ENCODE measurements around the gene CANT1. TPM values are rescaled to one million over a fixed set of nuclear protein-coding genes. Genes with fewer than 3 reads are reported as not detected.

CANT1 gene
- total and polyA plus RNA-seq, 3 donors from 2014 or later = 60.6 to 80.5 (median 64.1) TPM

DNA sequence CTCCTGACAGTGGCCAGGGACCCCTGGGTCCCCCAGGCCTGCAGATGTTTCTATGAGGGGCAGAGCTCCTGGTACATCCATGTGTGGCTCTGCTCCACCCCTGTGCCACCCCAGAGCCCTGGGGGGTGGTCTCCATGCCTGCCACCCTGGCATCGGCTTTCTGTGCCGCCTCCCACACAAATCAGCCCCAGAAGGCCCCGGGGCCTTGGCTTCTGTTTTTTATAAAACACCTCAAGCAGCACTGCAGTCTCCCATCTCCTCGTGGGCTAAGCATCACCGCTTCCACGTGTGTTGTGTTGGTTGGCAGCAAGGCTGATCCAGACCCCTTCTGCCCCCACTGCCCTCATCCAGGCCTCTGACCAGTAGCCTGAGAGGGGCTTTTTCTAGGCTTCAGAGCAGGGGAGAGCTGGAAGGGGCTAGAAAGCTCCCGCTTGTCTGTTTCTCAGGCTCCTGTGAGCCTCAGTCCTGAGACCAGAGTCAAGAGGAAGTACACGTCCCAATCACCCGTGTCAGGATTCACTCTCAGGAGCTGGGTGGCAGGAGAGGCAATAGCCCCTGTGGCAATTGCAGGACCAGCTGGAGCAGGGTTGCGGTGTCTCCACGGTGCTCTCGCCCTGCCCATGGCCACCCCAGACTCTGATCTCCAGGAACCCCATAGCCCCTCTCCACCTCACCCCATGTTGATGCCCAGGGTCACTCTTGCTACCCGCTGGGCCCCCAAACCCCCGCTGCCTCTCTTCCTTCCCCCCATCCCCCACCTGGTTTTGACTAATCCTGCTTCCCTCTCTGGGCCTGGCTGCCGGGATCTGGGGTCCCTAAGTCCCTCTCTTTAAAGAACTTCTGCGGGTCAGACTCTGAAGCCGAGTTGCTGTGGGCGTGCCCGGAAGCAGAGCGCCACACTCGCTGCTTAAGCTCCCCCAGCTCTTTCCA is 39.5 kb upstream of the CANT1 start:
- TF ChIP-seq, protein P1, sequence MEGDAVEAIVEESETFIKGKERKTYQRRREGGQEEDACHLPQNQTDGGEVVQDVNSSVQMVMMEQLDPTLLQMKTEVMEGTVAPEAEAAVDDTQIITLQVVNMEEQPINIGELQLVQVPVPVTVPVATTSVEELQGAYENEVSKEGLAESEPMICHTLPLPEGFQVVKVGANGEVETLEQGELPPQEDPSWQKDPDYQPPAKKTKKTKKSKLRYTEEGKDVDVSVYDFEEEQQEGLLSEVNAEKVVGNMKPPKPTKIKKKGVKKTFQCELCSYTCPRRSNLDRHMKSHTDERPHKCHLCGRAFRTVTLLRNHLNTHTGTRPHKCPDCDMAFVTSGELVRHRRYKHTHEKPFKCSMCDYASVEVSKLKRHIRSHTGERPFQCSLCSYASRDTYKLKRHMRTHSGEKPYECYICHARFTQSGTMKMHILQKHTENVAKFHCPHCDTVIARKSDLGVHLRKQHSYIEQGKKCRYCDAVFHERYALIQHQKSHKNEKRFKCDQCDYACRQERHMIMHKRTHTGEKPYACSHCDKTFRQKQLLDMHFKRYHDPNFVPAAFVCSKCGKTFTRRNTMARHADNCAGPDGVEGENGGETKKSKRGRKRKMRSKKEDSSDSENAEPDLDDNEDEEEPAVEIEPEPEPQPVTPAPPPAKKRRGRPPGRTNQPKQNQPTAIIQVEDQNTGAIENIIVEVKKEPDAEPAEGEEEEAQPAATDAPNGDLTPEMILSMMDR (IDR thresholded peaks at IDR 0.05) = no peak
- no peak for TF ChIP-seq POLR2A (IDR thresholded peaks at IDR 0.05)
- Histone ChIP-seq H3K9me3 (no peaks in the 10 kb centered on the region), H3K36me3 (ENCODE audit: low read depth, missing control alignments) (no peaks in the 10 kb centered on the region), H3K27ac (no peak overlapping the region), H3K27me3 (no peaks in the 10 kb centered on the region), H3K4me1 (peaks cover 8% of the 10 kb centered on the region), H3K4me3 (no peak overlapping the region)
- DNase-seq = no peak
- intact Hi-C loops (cut with DNase I; ENCODE audit: low total_unique reads) = no loop called here
- 89 to 90% methylated on average over 19 to 21 of the region's 21 CpGs for WGBS, 2 donors

DNA sequence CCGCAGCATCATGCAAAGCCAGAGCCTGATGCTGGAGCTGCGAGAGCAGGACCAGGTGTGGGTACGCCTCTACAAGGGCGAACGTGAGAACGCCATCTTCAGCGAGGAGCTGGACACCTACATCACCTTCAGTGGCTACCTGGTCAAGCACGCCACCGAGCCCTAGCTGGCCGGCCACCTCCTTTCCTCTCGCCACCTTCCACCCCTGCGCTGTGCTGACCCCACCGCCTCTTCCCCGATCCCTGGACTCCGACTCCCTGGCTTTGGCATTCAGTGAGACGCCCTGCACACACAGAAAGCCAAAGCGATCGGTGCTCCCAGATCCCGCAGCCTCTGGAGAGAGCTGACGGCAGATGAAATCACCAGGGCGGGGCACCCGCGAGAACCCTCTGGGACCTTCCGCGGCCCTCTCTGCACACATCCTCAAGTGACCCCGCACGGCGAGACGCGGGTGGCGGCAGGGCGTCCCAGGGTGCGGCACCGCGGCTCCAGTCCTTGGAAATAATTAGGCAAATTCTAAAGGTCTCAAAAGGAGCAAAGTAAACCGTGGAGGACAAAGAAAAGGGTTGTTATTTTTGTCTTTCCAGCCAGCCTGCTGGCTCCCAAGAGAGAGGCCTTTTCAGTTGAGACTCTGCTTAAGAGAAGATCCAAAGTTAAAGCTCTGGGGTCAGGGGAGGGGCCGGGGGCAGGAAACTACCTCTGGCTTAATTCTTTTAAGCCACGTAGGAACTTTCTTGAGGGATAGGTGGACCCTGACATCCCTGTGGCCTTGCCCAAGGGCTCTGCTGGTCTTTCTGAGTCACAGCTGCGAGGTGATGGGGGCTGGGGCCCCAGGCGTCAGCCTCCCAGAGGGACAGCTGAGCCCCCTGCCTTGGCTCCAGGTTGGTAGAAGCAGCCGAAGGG is 38.6 kb upstream of the CANT1 start:
- no peak for DNase-seq
- Histone ChIP-seq H3K9me3 (no peaks in the 10 kb centered on the region), H3K27me3 (no peaks in the 10 kb centered on the region), H3K27ac (no peak overlapping the region), H3K4me1 (peaks cover 8% of the 10 kb centered on the region), H3K36me3 (ENCODE audit: low read depth, missing control alignments) (no peaks in the 10 kb centered on the region), H3K4me3 (no peak overlapping the region)
- intact Hi-C loops (cut with DNase I; ENCODE audit: low total_unique reads) = no loop called here
- WGBS, 2 donors = 71 to 79% methylated on average over 37 to 41 of the region's 41 CpGs
- TF ChIP-seq POLR2A (IDR thresholded peaks at IDR 0.05) = no peak
- TF ChIP-seq, protein P1 (IDR thresholded peaks at IDR 0.05) = no peak

DNA sequence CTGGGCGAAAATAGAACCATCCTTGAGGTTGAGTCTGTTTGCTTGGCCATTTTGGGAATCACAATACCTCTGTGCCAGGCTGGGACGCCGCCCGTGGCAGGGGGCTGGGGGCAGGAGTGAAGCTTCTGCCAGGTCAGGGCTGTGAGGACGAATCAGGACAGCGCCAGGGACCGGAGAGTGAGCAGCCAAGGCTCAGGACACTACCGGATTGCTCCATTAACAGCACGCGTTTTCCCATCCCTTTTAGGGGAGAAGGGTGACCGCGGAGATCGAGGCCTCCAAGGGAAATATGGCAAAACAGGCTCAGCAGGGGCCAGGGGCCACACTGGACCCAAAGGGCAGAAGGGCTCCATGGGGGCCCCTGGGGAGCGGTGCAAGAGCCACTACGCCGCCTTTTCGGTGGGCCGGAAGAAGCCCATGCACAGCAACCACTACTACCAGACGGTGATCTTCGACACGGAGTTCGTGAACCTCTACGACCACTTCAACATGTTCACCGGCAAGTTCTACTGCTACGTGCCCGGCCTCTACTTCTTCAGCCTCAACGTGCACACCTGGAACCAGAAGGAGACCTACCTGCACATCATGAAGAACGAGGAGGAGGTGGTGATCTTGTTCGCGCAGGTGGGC is 37.8 kb upstream of the CANT1 start:
- Histone ChIP-seq H3K4me1 (peaks cover 8% of the 10 kb centered on the region), H3K4me3 (no peak overlapping the region), H3K27ac (peak overlapping the region in 1 of 2 donors; percentile 31), H3K36me3 (ENCODE audit: low read depth, missing control alignments) (no peaks in the 10 kb centered on the region), H3K27me3 (no peaks in the 10 kb centered on the region), H3K9me3 (no peaks in the 10 kb centered on the region)
- WGBS, 2 donors = 53 to 77% methylated on average over 27 to 30 of the region's 30 CpGs
- intact Hi-C loops (cut with DNase I; ENCODE audit: low total_unique reads) = no loop called here
- DNase-seq = no peak
- TF ChIP-seq POLR2A (IDR thresholded peaks at IDR 0.05) = no peak
- TF ChIP-seq, protein P1 (IDR thresholded peaks at IDR 0.05) = no peak

DNA sequence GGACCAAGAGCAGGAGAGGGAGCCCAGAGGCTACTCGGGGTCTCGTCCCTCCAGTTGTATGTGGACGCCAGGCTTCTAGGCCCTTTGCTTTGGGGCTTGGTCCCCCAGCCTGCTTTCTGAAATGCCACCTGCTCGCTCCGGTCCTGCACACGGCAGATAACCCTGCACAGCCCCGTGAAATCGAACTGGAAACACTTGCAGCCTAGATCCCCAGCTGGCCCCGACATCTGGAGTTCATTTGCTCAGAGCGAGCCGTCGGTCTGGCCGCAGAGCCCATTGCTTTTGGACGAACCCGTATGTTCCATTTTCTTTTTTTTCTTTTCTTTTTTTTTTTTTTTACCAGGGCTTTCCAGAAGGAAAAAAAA is 37.3 kb upstream of the CANT1 start:
- intact Hi-C loops (cut with DNase I; ENCODE audit: low total_unique reads) = no loop called here
- no peak overlapping the region for H3K4me3 ChIP-seq
- H3K27ac ChIP-seq = peak overlapping the region in 1 of 2 donors; percentile 31
- WGBS, 2 donors = 52 to 57% methylated on average over 13 to 15 of the region's 15 CpGs
- DNase-seq = peak; percentile 64
- no peaks in the 10 kb centered on the region for H3K27me3 ChIP-seq
- H3K4me1 ChIP-seq = peaks cover 8% of the 10 kb centered on the region
- H3K36me3 ChIP-seq (ENCODE audit: low read depth, missing control alignments) = no peaks in the 10 kb centered on the region
- no peaks in the 10 kb centered on the region for H3K9me3 ChIP-seq
- TF ChIP-seq POLR2A (IDR thresholded peaks at IDR 0.05) = no peak
- TF ChIP-seq, protein P1 (IDR thresholded peaks at IDR 0.05) = no peak
